ENCODE measurements around the gene GRWD1. TPM values are rescaled to one million over a fixed set of nuclear protein-coding genes. Genes with fewer than 3 reads are reported as not detected.

Gene GRWD1
- total and polyA plus RNA-seq, 2 of the 8 experiments (the other 6 are each of a cell fraction or from before 2014, with no cell fraction given) = 36.9 to 61.9 TPM

DNA sequence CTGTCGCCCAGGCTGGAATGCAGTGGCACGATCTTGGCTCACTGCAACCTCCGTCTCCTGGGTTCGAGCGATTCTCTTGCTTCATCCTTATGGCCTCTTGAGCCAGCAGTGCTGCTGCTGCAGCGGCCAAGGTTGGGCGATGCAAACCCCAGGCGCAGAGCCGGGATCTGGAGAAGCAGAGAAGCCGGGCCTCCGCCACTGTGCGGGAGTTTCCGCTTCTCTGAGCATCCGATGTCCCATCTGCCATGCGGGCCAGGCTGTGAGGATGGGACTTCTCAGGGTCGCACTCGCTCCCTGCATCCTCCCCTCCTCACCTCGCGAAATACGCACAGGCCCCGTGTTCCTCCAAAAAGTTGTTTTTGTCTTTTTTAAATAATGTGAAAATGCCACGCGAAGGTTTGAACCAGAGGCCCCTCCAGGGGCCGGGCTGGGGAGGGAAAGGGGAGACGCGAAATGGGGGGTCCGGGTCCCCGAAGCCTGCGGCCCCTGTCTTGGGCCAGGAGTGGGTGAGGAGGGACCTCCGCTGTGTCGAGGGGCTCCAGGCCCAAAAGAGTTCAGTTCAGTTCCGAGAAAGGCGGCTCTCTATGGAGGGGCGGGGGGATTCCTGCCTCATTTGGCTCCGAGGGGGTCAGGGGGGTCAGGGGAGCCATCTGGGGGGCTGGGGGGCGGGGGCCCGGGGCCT lies 39.3 kb downstream of the GRWD1 start:
- Histone ChIP-seq H3K27me3 (replicated peaks in 1 of 4; ENCODE audit: control insufficient read depth in 3 of 4, extremely low read depth in 1 of 4, insufficient read depth in 3 of 4, low read length in 3 of 4) (peaks cover 0 to 5% (median 3%) of the 10 kb centered on the region in 4 experiments; a peak in 3 of 7 replicates), H4K8ac (ENCODE audit: extremely low read depth, insufficient read depth, low read length) (no peak overlapping the region), H3K4me2 (ENCODE audit: insufficient read depth in 1 of 2, low read depth in 2 of 2, low read length in 2 of 2) (no peak overlapping the region), H3K4me3 (ENCODE audit: extremely low read depth in 1 of 4, insufficient read depth in 2 of 4, low read depth in 3 of 4, low read length in 4 of 4) (no peak overlapping the region), H3K36me3 (ENCODE audit: control insufficient read depth in 2 of 4, insufficient read depth in 4 of 4, low read length in 3 of 4) (peaks cover 0 to 7% (median 1%) of the 10 kb centered on the region in 4 experiments; a peak in 5 of 8 replicates), H2BK12ac (ENCODE audit: low read depth, low read length) (no peak overlapping the region), H3K14ac (ENCODE audit: insufficient read length) (no peak overlapping the region), H3K79me2 (ENCODE audit: control insufficient read depth in 1 of 2, insufficient read depth in 2 of 2, low read length in 2 of 2) (no peaks in the 10 kb centered on the region), H4K5ac (ENCODE audit: insufficient read length, low read depth, low read length) (no peak overlapping the region), H3K23ac (ENCODE audit: insufficient read length) (no peak overlapping the region), H3K4me1 (replicated peaks in 1 of 4; ENCODE audit: control insufficient read depth in 3 of 4, insufficient read depth in 4 of 4, low read length in 3 of 4) (peaks cover 0 to 3% (median under 1%) of the 10 kb centered on the region in 4 experiments; a peak in 5 of 7 replicates), H2AK5ac (ENCODE audit: low read depth, low read length) (no peak overlapping the region), H2AFZ (ENCODE audit: low read length) (no peak overlapping the region), H4K20me1 (replicated peaks in 1 of 2; ENCODE audit: control insufficient read depth in 1 of 2, insufficient read depth in 2 of 2, low read length in 2 of 2) (peaks cover 3 to 4% of the 10 kb centered on the region in 2 experiments), H3K4ac (replicated peaks; ENCODE audit: insufficient read length, low read depth, low read length) (no peak overlapping the region), H3K27ac (ENCODE audit: low read depth, low read length) (no peak overlapping the region), H3K9ac (replicated peaks in 1 of 4; ENCODE audit: extremely low read depth in 1 of 4, low read depth in 3 of 4, low read length in 3 of 4) (no peak overlapping the region), H3K9me3 (ENCODE audit: insufficient read depth in 2 of 2, low read depth in 1 of 2, low read length in 1 of 2) (no peaks in the 10 kb centered on the region), H3K18ac (ENCODE audit: extremely low read depth, low read length) (no peak overlapping the region), H3K23me2 (ENCODE audit: low read depth, low read length) (peaks cover 3% of the 10 kb centered on the region; the same call in 1 of the 2 replicates), H2BK15ac (ENCODE audit: low read length) (no peak overlapping the region), H2BK20ac (ENCODE audit: low read length) (no peak overlapping the region), H3K79me1 (ENCODE audit: low read depth, low read length) (no peaks in the 10 kb centered on the region; the same call in 1 of the 2 replicates), H2BK120ac (replicated peaks; ENCODE audit: low read depth, low read length) (no peak overlapping the region), H4K91ac (replicated peaks; ENCODE audit: insufficient read length, low read length) (no peak overlapping the region), H3K56ac (replicated peaks; ENCODE audit: insufficient read length, low read depth, low read length) (no peak overlapping the region), H2BK5ac (ENCODE audit: low read depth, low read length) (no peak overlapping the region)
- WGBS, 2 experiments (ENCODE audit: extremely low coverage in 1 of 2, insufficient coverage in 1 of 2, insufficient read length in 1 of 2, insufficient replicate concordance in 2 of 2, low coverage in 1 of 2, low lambda C conversion rate in 2 of 2, missing lambda C conversion rate in 1 of 2) = 90% methylated on average over 24 of the region's 37 CpGs; no CpG with 5 or more reads in 1 of the 2 experiments
- FAIRE-seq (no peak), DNase-seq (ENCODE audit: low read depth in 1 of 2, low spot score in 2 of 2) (no peak)
- CTCF ChIA-PET (ENCODE audit: partially characterized antibody) = no interaction called here
- POLR2A ChIA-PET (ENCODE audit: partially characterized antibody) = interaction anchor here (2.2 kb wide), 1 partner anchor 15 kb away, joined by 13 read pairs; no protein-coding TSS in a partner anchor
- TF ChIP-seq TBP (IDR thresholded peaks at IDR 0.05; ENCODE audit: low read depth, low read length) (no peak), CEBPB (IDR thresholded peaks at IDR 0.05; ENCODE audit: low read depth, low read length) (no peak), EGR1 (IDR thresholded peaks at IDR 0.05; ENCODE audit: borderline replicate concordance, low read depth, low read length) (no peak)
